ENCODE data around the gene MPDZ.

The MPDZ gene

DNA sequence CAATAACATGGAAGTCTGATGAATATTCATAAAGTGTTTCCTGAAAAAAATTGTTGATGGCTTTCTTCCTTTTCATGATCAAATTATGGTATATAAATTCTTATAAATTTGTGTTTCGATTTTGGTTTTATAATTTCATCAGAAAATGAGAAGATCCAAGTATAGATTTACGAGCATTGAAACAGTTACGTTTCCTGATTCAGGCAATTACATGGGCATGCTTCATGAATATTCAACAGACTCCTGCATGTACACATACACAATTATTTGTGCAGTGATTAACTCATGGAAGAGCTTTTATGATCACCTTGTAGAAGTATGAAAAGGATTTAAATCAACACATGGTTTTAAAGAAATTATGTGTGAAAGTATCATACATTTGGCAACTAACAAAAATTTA, 136.7 kb downstream of the MPDZ start:
- no peak for FAIRE-seq
- DNase-seq (ENCODE audit: insufficient read length, low spot score), result no peak
- TF ChIP-seq, protein P1, sequence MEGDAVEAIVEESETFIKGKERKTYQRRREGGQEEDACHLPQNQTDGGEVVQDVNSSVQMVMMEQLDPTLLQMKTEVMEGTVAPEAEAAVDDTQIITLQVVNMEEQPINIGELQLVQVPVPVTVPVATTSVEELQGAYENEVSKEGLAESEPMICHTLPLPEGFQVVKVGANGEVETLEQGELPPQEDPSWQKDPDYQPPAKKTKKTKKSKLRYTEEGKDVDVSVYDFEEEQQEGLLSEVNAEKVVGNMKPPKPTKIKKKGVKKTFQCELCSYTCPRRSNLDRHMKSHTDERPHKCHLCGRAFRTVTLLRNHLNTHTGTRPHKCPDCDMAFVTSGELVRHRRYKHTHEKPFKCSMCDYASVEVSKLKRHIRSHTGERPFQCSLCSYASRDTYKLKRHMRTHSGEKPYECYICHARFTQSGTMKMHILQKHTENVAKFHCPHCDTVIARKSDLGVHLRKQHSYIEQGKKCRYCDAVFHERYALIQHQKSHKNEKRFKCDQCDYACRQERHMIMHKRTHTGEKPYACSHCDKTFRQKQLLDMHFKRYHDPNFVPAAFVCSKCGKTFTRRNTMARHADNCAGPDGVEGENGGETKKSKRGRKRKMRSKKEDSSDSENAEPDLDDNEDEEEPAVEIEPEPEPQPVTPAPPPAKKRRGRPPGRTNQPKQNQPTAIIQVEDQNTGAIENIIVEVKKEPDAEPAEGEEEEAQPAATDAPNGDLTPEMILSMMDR (IDR thresholded peaks at IDR 0.05; ENCODE audit: insufficient read depth, missing control alignments), result no peak

- DNase-seq (ENCODE audit: insufficient read length, low spot score) (no peak), FAIRE-seq (no peak)
- TF ChIP-seq, protein P1 (IDR thresholded peaks at IDR 0.05; ENCODE audit: insufficient read depth, missing control alignments), result no peak
These were observed 137.9 kb downstream of the MPDZ start for GRCh38 chr9:13141629-13142028.

DNA sequence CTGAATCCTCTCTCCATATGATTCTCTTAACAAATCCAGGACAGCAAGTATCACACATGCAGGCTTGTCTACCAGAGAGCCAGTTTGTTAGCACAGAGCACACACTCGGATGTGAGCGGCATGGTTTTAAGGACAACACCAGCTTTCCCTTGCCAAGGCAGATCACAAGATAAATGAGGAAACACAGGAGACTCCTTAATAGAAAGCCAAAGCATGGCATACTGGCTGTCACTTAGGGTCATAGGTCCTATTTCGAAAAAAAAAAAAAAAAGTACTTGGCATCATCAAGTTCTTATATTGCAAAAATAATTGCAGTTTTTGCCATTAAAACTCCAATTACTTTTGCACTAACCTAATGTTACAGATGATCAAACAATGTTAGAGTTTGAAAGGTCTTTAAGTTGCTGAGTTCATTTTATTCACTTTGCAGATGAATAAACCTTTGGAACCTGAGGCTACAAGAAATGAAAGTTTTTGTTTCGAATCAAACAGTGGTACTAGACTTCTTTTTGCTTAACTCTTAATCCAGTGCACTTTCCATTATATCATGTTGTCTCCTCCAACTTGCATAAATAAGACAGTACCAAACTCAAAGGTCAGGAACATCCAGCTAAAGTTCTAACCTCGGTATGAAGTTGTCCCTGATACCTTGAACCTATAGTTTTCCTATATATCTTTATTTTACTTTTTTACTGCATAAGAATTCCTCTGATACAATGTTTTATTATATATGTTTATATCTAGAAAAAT, 138.5 kb downstream of the MPDZ start:
- DNase-seq (ENCODE audit: insufficient read length, low spot score) (no peak), FAIRE-seq (no peak)
- TF ChIP-seq, protein P1 (IDR thresholded peaks at IDR 0.05; ENCODE audit: insufficient read depth, missing control alignments), result no peak

- FAIRE-seq, result no peak
- TF ChIP-seq, protein P1 (IDR thresholded peaks at IDR 0.05; ENCODE audit: insufficient read depth, missing control alignments), result no peak
- DNase-seq (ENCODE audit: insufficient read length, low spot score), result no peak
These were observed 139.8 kb downstream of the MPDZ start for GRCh38 chr9:13139641-13140171.

- TF ChIP-seq, protein P1 (IDR thresholded peaks at IDR 0.05; ENCODE audit: insufficient read depth, missing control alignments), result no peak
- DNase-seq (ENCODE audit: insufficient read length, low spot score) (no peak), FAIRE-seq (no peak)
These were observed 142.1 kb downstream of the MPDZ start for GRCh38 chr9:13137426-13137825.

DNA sequence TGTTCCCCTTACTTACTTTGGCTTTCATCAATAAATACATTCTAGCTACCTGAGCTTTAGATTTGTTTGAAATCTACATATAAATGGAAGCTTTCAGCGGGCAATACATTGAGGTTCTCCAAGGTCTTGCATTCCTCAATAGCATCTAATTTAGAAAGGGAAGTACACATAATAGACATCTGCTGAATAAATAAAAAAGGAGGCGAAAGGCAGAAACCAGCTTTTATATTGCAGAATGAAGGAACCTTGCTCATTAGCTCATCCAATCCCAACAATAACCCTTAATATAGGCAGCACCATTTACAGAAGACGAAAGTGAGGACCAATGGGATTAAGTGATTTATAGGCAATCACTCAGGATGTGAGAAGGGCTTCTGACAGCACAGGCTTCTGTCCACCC, 147.5 kb downstream of the MPDZ start:
- DNase-seq (ENCODE audit: insufficient read length, low spot score) (no peak), FAIRE-seq (no peak)
- TF ChIP-seq, protein P1 (IDR thresholded peaks at IDR 0.05; ENCODE audit: insufficient read depth, missing control alignments), result no peak

DNA sequence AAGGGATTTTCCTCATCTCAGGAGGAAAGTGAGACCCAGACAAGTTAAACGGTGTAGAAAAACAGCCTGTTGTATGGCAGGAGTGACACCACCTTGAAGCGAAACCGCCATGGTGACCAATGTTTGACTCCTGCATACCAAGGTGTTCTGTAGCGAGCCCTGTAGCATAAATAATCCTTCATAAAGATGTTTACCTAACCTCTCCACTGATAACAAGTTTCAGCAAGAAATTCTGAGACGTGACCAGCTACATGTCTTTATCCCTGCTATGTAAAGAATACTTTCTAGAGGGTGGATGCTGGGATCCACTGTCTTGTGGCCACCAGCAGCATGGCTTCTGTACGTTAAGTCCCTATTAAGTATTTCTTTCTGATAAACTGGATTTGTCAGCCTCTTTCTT, 148.1 kb downstream of the MPDZ start:
- FAIRE-seq, result no peak
- TF ChIP-seq, protein P1 (IDR thresholded peaks at IDR 0.05; ENCODE audit: insufficient read depth, missing control alignments), result no peak
- no peak for DNase-seq (ENCODE audit: insufficient read length, low spot score)
